Medulla oblongata (tissue), 1 donor: Measurements from ENCODE around the gene MRGPRX3.

Experiments used
- DNase-seq: peaks from one replicate; pipeline ENCODE4 v3.0.0-alpha.2; 2015; ENCODE audit errors: extremely low spot score

Gene MRGPRX3

DNA sequence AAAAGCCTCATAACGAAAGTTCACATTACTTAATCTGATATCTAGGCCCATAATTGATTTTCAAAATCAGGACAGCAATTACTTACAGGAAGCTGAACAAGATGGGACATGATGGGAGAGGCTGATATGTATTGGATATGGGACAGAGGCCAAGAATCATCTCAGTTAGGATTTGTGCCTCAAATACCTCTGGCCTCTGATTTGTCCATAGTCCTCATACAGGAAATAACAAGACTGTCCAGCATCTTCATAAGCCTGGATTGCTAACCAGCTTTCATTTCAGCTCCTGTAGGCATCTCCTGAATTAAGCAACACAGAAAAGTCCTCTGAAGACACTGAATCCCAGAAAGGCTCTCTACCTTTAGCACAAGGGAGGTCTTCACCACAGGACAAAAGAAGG, 36.0 kb downstream of the MRGPRX3 start:
- DNase-seq, result no peak

DNA sequence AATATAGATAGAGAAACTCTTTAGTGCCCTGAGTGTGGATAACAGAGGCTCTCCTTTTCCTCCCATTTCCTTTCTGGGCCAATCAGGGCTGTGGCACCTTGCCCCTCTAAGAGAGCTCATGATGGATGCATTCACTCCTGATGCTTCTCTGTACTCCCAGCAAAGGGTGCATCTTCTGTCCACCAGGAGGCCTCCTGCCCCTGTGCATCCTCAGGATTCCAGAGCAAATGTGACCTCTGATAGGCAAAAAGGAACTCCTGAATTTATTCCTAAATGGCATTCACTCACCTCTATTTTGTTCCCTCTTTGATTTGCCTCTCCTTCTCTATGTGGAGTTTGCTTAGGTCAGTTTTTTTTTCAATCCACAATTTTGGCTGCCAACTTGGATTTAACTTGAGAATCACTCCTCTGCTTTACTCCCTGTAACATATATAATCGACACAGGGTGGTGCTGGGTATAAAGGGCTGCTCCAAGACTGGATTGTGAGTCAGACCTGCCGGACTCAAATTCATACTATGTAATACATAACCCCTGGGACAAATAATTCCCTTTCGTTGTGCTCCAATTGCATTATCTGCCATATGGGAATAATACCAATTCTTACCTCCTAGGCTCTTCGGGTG, 39.1 kb downstream of the MRGPRX3 start:
- DNase-seq, result peak; percentile 13

DNA sequence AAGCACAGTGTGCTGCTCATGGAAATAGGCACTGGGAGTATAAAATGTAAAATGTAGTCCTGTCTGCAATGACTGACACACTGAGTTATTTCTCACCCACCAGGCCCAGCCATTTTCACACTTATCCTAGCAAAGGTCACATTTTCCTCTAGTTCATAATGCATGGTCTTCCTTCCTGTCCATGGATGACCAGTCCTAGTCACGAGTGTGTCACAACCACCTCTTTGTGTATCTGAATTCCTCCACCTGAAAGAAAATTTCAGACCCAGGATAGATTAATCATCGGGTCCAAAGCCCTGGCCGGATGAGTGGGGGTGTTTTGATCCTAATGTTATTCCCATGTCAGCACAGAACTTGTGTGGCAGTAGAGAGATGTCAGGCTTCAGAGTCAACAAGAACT, 40.3 kb downstream of the MRGPRX3 start, which contains the start of gene MRGPRX4:
Gene MRGPRX4, plus strand, starts transcription at position 172 of the 400 bp plus-strand sequence. CDS start 420 bp downstream, outside the sequence.
- DNase-seq, result no peak

DNA sequence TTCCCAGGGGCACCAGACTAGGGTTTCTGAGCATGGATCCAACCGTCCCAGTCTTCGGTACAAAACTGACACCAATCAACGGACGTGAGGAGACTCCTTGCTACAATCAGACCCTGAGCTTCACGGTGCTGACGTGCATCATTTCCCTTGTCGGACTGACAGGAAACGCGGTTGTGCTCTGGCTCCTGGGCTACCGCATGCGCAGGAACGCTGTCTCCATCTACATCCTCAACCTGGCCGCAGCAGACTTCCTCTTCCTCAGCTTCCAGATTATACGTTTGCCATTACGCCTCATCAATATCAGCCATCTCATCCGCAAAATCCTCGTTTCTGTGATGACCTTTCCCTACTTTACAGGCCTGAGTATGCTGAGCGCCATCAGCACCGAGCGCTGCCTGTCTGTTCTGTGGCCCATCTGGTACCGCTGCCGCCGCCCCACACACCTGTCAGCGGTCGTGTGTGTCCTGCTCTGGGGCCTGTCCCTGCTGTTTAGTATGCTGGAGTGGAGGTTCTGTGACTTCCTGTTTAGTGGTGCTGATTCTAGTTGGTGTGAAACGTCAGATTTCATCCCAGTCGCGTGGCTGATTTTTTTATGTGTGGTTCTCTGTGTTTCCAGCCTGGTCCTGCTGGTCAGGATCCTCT, 41.0 kb downstream of the MRGPRX3 start:
- DNase-seq, result no peak
